GM12892 (cell line): ENCODE measurements around the gene TSPO.

Experiments
- POLR2A ChIP-seq: IDR thresholded peaks from 2 replicates; pipeline ENCODE4 v1.6.1; 2011; ENCODE audit warnings: low read depth, low read length, control low read depth
- TAF1 ChIP-seq: IDR thresholded peaks from 2 replicates; pipeline ENCODE4 v1.6.1; 2011; ENCODE audit warnings: low read depth, mild to moderate bottlenecking, control low read depth, low read length, borderline replicate concordance

GRCh38 chr22:43128116-43128515 lies 23.2 kb upstream of the TSPO start:
- no peak for TF ChIP-seq POLR2A
- TF ChIP-seq TAF1: no peak
